IMR-90 (cell line): ENCODE measurements around the gene EPHX1. TPM values are rescaled to one million over a fixed set of nuclear protein-coding genes. Genes with fewer than 3 reads are reported as not detected.
"Not testable (repeated sequence)": the region's sequence is repeated elsewhere in the genome, so short reads cannot be mapped to it uniquely, and the experiment has no call there.

ENCODE experiments used
- ATAC-seq: fragments of 200-7000 bp; cut with Tn5 transposase; 2 replicates; pipeline ENCODE4 v1.9.1; 2020; ENCODE audit warnings: low read depth, mild to moderate bottlenecking, moderate library complexity
- BruUV-seq: library from RNA; stranded (reverse); fragments of 400-500 nt; replicated peaks from 2 replicates; lab custom pipeline; 2021; lab: Mats Ljungman, UMichigan
- CTCF ChIA-PET: fragments of 300-600 bp; formaldehyde crosslinking; extraction: SDS; loops from one replicate; lab custom pipeline; 2021; ENCODE audit warnings: antibody characterized with exemption; lab: Yijun Ruan, JAX
- POLR2A ChIA-PET: fragments of 300-600 bp; sonication (Branson Sonifier 250); formaldehyde crosslinking; loops from one replicate; lab custom pipeline; 2022; ENCODE audit warnings: antibody characterized with exemption; ENCODE audit not compliant: unreplicated experiment; lab: Charles Lee
- DNase-seq: peaks from one replicate; pipeline ENCODE4 v3.0.0; 2013
- H2AFZ ChIP-seq: replicated peaks from 2 replicates; pipeline ENCODE3; 2013; ENCODE audit warnings: low read length, mild to moderate bottlenecking; ENCODE audit not compliant: poor library complexity
- H2AK5ac ChIP-seq: 2 replicates; pipeline ENCODE4 v1.6.1; 2013; ENCODE audit warnings: low read depth, low read length, inconsistent platforms
- H2AK9ac ChIP-seq: replicated peaks from 2 replicates; pipeline ENCODE3; 2013; ENCODE audit warnings: mild to moderate bottlenecking, low read depth, low read length, moderate library complexity; ENCODE audit not compliant: poor library complexity
- H2BK120ac ChIP-seq: 2 replicates; pipeline ENCODE4 v1.6.1; 2013; ENCODE audit warnings: low read depth, low read length, inconsistent platforms
- H2BK15ac ChIP-seq: 3 replicates; pipeline ENCODE4 v1.6.1; 2013; ENCODE audit warnings: low read depth, low read length, inconsistent platforms
- H2BK20ac ChIP-seq: 2 replicates; pipeline ENCODE4 v1.6.1; 2013; ENCODE audit warnings: low read depth, mild to moderate bottlenecking, inconsistent platforms, low read length, moderate library complexity
- H2BK5ac ChIP-seq: 2 replicates; pipeline ENCODE4 v1.6.1; 2013; ENCODE audit warnings: mild to moderate bottlenecking, low read depth, low read length, inconsistent platforms; ENCODE audit not compliant: poor library complexity, severe bottlenecking
- H3K14ac ChIP-seq: replicated peaks from 2 replicates; pipeline ENCODE4 v1.6.1; 2013; ENCODE audit warnings: low read depth, low read length, inconsistent platforms
- H3K18ac ChIP-seq: 2 replicates; pipeline ENCODE4 v1.6.1; 2013; ENCODE audit warnings: low read depth, low read length, control low read depth
- H3K23ac ChIP-seq: 2 replicates; pipeline ENCODE4 v1.6.1; 2013; ENCODE audit warnings: low read depth, low read length, inconsistent platforms
- H3K27ac ChIP-seq: 2 replicates; pipeline ENCODE4 v1.5.1; 2013; ENCODE audit warnings: mild to moderate bottlenecking, control low read depth, low read length; ENCODE audit not compliant: insufficient read depth
- H3K27me3 ChIP-seq: 2 replicates; pipeline ENCODE4 v1.6.1; 2013; ENCODE audit warnings: low read length; ENCODE audit not compliant: control insufficient read depth, insufficient read depth
- H3K36me3 ChIP-seq: 2 replicates; pipeline ENCODE4 v1.6.1; 2013; ENCODE audit warnings: low read length, mixed read lengths; ENCODE audit not compliant: control insufficient read depth, insufficient read depth
- H3K4ac ChIP-seq: 2 replicates; pipeline ENCODE4 v1.6.1; 2013; ENCODE audit warnings: low read depth, low read length, inconsistent platforms
- H3K4me1 ChIP-seq: 2 replicates; pipeline ENCODE4 v1.6.1; 2013; ENCODE audit warnings: low read length, mixed read lengths; ENCODE audit not compliant: control insufficient read depth, insufficient read depth
- H3K4me2 ChIP-seq: 2 replicates; pipeline ENCODE4 v1.6.1; 2013; ENCODE audit warnings: low read depth, mild to moderate bottlenecking, control low read depth, low read length, moderate library complexity
- H3K4me3 ChIP-seq: 2 replicates; pipeline ENCODE4 v1.5.1; 2013; ENCODE audit warnings: low read depth, mild to moderate bottlenecking, control low read depth, low read length, moderate library complexity; ENCODE audit not compliant: insufficient read depth
- H3K56ac ChIP-seq: 2 replicates; pipeline ENCODE4 v1.6.1; 2013; ENCODE audit warnings: low read length, inconsistent platforms; ENCODE audit not compliant: insufficient read depth; ENCODE audit errors: extremely low read depth
- H3K79me1 ChIP-seq, 2 experiments: 2 replicates each; pipeline ENCODE4 v1.6.1; 2013; ENCODE audit warnings: low read length in 2 of 2, inconsistent platforms in 1 of 2, low read depth in 1 of 2
- H3K9ac ChIP-seq: 2 replicates; pipeline ENCODE4 v1.6.1; 2013; ENCODE audit warnings: low read depth, low read length, control low read depth
- H3K9me1 ChIP-seq: 2 replicates; pipeline ENCODE4 v1.6.1; 2013; ENCODE audit warnings: low read length, inconsistent platforms; ENCODE audit not compliant: insufficient read depth
- H3K9me3 ChIP-seq: 2 replicates; pipeline ENCODE4 v1.6.1; 2013; ENCODE audit warnings: low read length; ENCODE audit not compliant: control insufficient read depth, insufficient read depth
- H4K20me1 ChIP-seq: 2 replicates; pipeline ENCODE4 v1.6.1; 2013; ENCODE audit warnings: low read length, inconsistent platforms; ENCODE audit not compliant: insufficient read depth
- H4K5ac ChIP-seq: 2 replicates; pipeline ENCODE4 v1.6.1; 2013; ENCODE audit warnings: mild to moderate bottlenecking, low read depth, low read length, control low read depth
- H4K8ac ChIP-seq, 2 experiments: 2 replicates each; pipeline ENCODE4 v1.6.1; 2013; ENCODE audit warnings: low read depth in 2 of 2, low read length in 2 of 2, control low read depth in 1 of 2, inconsistent platforms in 1 of 2
- H4K91ac ChIP-seq: 2 replicates; pipeline ENCODE4 v1.6.1; 2013; ENCODE audit warnings: low read depth, low read length, inconsistent platforms; ENCODE audit not compliant: insufficient read depth
- CEBPB ChIP-seq: IDR thresholded peaks from 2 replicates; pipeline ENCODE4 v1.6.1; 2012; ENCODE audit warnings: low read depth, low read length, improper control_type of control experiment
- RFX5 ChIP-seq: IDR thresholded peaks from 2 replicates; pipeline ENCODE4 v1.8.0; 2012; ENCODE audit warnings: low read depth, mild to moderate bottlenecking, low read length, moderate library complexity
- WGBS, 2 experiments: methylation state at CpG; one replicate each; pipeline versions ENCODE4 v1.1.5 to v1.1.7; 2013; ENCODE audit warnings: missing lambda C conversion rate in 2 of 2; ENCODE audit not compliant: insufficient read length in 1 of 2; ENCODE audit errors: extremely low coverage in 2 of 2; 5-methylcytosine and 5-hydroxymethylcytosine counted together
- dilution Hi-C: fragments of 300-500 bp; cut with HindIII; formaldehyde crosslinking; loops from one replicate; pipeline ENCODE4 v1.14.3; 2018; ENCODE audit warnings: low sequenced_read_pairs; ENCODE audit not compliant: unreplicated experiment
- in situ Hi-C: fragments of 300-500 bp; cut with MboI; formaldehyde crosslinking; loops from 3 replicates; pipeline ENCODE4 v1.14.3; 2019; ENCODE audit warnings: low sequenced_read_pairs, inconsistent platforms, mixed read lengths
- intact Hi-C: fragments of 100-400 bp; cut with micrococcal nuclease; formaldehyde crosslinking; loops from 2 replicates; pipeline ENCODE4 v1.10.0; 2022
- polyA plus RNA-seq, 3 experiments: library from polyadenylated mRNA; depleted of rRNA; stranded (reverse); fragments of >200 nt; gene quantifications; 2 replicates each; pipeline ENCODE4 v1.2.3, GENCODE V29; 2012; ENCODE audit warnings: low replicate concordance in 1 of 3
- total RNA-seq: library from RNA; depleted of rRNA; stranded (reverse); fragments of >200 nt; gene quantifications from 2 replicates; pipeline ENCODE4 v1.2.3, GENCODE V29; 2012

Gene EPHX1
- total and polyA plus RNA-seq, 2 of the 4 experiments (the other 2 are of a cell fraction) = 20.3 to 46.3 TPM

GRCh38 chr1:225887030-225887314 is 77.0 kb downstream of the EPHX1 start:
- Histone ChIP-seq H4K20me1 (no peaks in the 10 kb centered on the region; the same call in 1 of the 2 replicates), H3K9ac (no peak overlapping the region), H3K79me1 (peaks cover 0 to 8% of the 10 kb centered on the region in 2 experiments; a peak in 3 of 4 replicates), H3K56ac (no peak overlapping the region), H2AK5ac (no peak overlapping the region), H2AK9ac (no peak overlapping the region), H2BK15ac (no peak overlapping the region), H4K5ac (no peak overlapping the region), H3K9me1 (peaks cover 3% of the 10 kb centered on the region; the same call in 1 of the 2 replicates), H3K4me3 (no peak overlapping the region), H3K36me3 (no peaks in the 10 kb centered on the region), H2AFZ (no peak overlapping the region), H3K9me3 (no peaks in the 10 kb centered on the region), H3K4ac (no peak overlapping the region), H2BK20ac (no peak overlapping the region), H4K91ac (no peak overlapping the region), H3K27me3 (no peaks in the 10 kb centered on the region), H2BK120ac (no peak overlapping the region), H3K27ac (no peak overlapping the region), H2BK5ac (no peak overlapping the region), H3K23ac (no peak overlapping the region), H3K4me1 (peaks cover 2% of the 10 kb centered on the region; the same call in 1 of the 2 replicates), H3K18ac (no peak overlapping the region), H4K8ac (no peak overlapping the region), H3K4me2 (no peak overlapping the region), H3K14ac (no peak overlapping the region)
- intact Hi-C loops (no loop called here), in situ Hi-C loops (no loop called here), dilution Hi-C loops (no loop called here)
- ATAC-seq (no peak), DNase-seq (no peak)
- no TSS peak for BruUV-seq
- CTCF ChIA-PET = no interaction called here
- no CpG with 5 or more reads among the region's 7 CpGs for WGBS, 2 experiments
- POLR2A ChIA-PET = no interaction called here
- TF ChIP-seq CEBPB (no peak), RFX5 (no peak)

- H4K5ac ChIP-seq, H3K9ac ChIP-seq, H2AK9ac ChIP-seq, H3K9me1 ChIP-seq, CTCF ChIA-PET, H3K79me1 ChIP-seq, H3K4ac ChIP-seq, H3K18ac ChIP-seq, ATAC-seq, H2BK15ac ChIP-seq, intact Hi-C loops, H3K14ac ChIP-seq, H3K4me1 ChIP-seq, H3K56ac ChIP-seq, H3K23ac ChIP-seq, H2BK5ac ChIP-seq, H3K4me2 ChIP-seq, H2AK5ac ChIP-seq, H3K36me3 ChIP-seq, H3K9me3 ChIP-seq, POLR2A ChIA-PET, H4K20me1 ChIP-seq, H2AFZ ChIP-seq, BruUV-seq, H4K91ac ChIP-seq, H4K8ac ChIP-seq, H3K4me3 ChIP-seq, in situ Hi-C loops, H2BK120ac ChIP-seq, H3K27me3 ChIP-seq, H3K27ac ChIP-seq, DNase-seq, H2BK20ac ChIP-seq, dilution Hi-C loops: not testable (repeated sequence)
- 73% methylated on average over 3 of the region's 56 CpGs; no CpG with 5 or more reads in 1 of the 2 experiments for WGBS, 2 experiments
Observed at GRCh38 chr1:225887554-225888288, 77.8 kb downstream of the EPHX1 start.
